Testis (tissue), 3 donors: ENCODE measurements around the gene DOCK7. TPM values are rescaled to one million over a fixed set of nuclear protein-coding genes. Genes with fewer than 3 reads are reported as not detected.

Experiments used
- DNase-seq: peaks from one replicate; pipeline ENCODE4 v3.0.0-alpha.2; 2019
- H3K27ac ChIP-seq, 2 donors: fragments of 200-600 bp; sonication (generic); one replicate each; pipeline ENCODE4 v1.5.1; 2019
- H3K27me3 ChIP-seq: fragments of 200-600 bp; sonication (generic); one replicate; pipeline ENCODE4 v1.5.1; 2019
- H3K36me3 ChIP-seq: fragments of 200-600 bp; sonication (generic); one replicate; pipeline ENCODE4 v1.5.1; 2017; ENCODE audit warnings: low read depth; ENCODE audit errors: missing control alignments
- H3K4me1 ChIP-seq: fragments of 200-600 bp; sonication (generic); one replicate; pipeline ENCODE4 v1.5.1; 2019
- H3K4me3 ChIP-seq, 2 donors: fragments of 200-600 bp; sonication (generic); one replicate each; pipeline ENCODE4 v1.5.1; 2017 to 2019
- H3K9me3 ChIP-seq: fragments of 200-600 bp; sonication (generic); one replicate; pipeline ENCODE4 v1.5.1; 2017
- POLR2A ChIP-seq: fragments of 450-650 bp; IDR thresholded peaks from one replicate; pipeline ENCODE4 v1.6.1; 2017; ENCODE audit warnings: antibody characterized with exemption, mild to moderate bottlenecking, moderate library complexity
- WGBS, 2 donors: methylation state at CpG; one replicate each; pipeline ENCODE4 v1.1.5; 2018; 5-methylcytosine and 5-hydroxymethylcytosine counted together
- intact Hi-C: fragments of 100-400 bp; cut with DNase I; formaldehyde crosslinking; loops from one replicate; pipeline ENCODE4 v1.15.1; 2023; ENCODE audit warnings: low total_unique reads
- polyA plus RNA-seq: library from polyadenylated mRNA; stranded (reverse); fragments of 350-450 nt; fragmentation: Illumina TruSeq; extraction: RNeasy Lipid Tissue Mini Kit (QIAGEN cat#74804); gene quantifications from one replicate; pipeline ENCODE4 v1.2.3, GENCODE V29; 2014; ENCODE audit warnings: low read depth, low replicate concordance; ENCODE audit not compliant: insufficient read depth
- total RNA-seq, 2 donors: library from RNA; depleted of rRNA; stranded (reverse); fragments of >200 nt; gene quantifications; one replicate each; pipeline ENCODE4 v1.2.3, GENCODE V29; 2016
- TF ChIP-seq, protein P1 (sequence below), 3 experiments: fragments of 450-650 bp in 2 of 3; fragments of 200-600 bp in 1 of 3; sonication (generic) in 1 of 3; IDR thresholded peaks; one replicate each; pipeline ENCODE4 v1.5.1; 2016 to 2019; ENCODE audit warnings: antibody characterized with exemption in 3 of 3, mild to moderate bottlenecking in 2 of 3, moderate library complexity in 1 of 3

Gene DOCK7
- total and polyA plus RNA-seq, 3 donors from 2014 or later = 42.2 to 122 (median 94.3) TPM

DNA sequence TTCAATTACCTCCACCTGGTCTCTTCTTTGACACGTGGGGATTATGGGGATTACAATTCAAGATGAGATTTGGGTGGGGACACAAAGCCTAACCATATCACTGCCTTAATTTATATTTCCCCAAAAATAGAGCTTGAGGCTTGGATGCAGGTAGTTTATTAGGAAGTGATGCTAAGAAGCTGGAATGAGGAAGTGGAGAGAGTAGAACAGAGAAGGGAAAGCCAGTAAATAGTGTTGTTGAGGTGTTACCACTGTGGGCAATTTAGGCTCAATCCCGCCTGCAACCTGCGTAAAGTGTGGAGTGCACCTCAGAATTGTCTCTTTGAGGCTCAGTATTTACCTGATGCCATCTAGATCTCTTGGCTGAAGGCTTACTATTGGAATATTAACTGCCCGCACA lies 4.9 kb upstream of the DOCK7 start:
- H3K36me3 ChIP-seq = no peaks in the 10 kb centered on the region
- no peaks in the 10 kb centered on the region for H3K9me3 ChIP-seq
- H3K27me3 ChIP-seq = no peaks in the 10 kb centered on the region
- H3K4me1 ChIP-seq = peaks cover 26% of the 10 kb centered on the region
- WGBS, 2 donors = 93 to 95% methylated on average over 4 of the region's 4 CpGs
- no peak for TF ChIP-seq POLR2A
- TF ChIP-seq, protein P1, sequence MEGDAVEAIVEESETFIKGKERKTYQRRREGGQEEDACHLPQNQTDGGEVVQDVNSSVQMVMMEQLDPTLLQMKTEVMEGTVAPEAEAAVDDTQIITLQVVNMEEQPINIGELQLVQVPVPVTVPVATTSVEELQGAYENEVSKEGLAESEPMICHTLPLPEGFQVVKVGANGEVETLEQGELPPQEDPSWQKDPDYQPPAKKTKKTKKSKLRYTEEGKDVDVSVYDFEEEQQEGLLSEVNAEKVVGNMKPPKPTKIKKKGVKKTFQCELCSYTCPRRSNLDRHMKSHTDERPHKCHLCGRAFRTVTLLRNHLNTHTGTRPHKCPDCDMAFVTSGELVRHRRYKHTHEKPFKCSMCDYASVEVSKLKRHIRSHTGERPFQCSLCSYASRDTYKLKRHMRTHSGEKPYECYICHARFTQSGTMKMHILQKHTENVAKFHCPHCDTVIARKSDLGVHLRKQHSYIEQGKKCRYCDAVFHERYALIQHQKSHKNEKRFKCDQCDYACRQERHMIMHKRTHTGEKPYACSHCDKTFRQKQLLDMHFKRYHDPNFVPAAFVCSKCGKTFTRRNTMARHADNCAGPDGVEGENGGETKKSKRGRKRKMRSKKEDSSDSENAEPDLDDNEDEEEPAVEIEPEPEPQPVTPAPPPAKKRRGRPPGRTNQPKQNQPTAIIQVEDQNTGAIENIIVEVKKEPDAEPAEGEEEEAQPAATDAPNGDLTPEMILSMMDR (IDR thresholded peaks at IDR 0.05) = no peak
- no peak for DNase-seq
- intact Hi-C loops = no loop called here
- no peak overlapping the region for H3K4me3 ChIP-seq
- H3K27ac ChIP-seq = no peak overlapping the region

DNA sequence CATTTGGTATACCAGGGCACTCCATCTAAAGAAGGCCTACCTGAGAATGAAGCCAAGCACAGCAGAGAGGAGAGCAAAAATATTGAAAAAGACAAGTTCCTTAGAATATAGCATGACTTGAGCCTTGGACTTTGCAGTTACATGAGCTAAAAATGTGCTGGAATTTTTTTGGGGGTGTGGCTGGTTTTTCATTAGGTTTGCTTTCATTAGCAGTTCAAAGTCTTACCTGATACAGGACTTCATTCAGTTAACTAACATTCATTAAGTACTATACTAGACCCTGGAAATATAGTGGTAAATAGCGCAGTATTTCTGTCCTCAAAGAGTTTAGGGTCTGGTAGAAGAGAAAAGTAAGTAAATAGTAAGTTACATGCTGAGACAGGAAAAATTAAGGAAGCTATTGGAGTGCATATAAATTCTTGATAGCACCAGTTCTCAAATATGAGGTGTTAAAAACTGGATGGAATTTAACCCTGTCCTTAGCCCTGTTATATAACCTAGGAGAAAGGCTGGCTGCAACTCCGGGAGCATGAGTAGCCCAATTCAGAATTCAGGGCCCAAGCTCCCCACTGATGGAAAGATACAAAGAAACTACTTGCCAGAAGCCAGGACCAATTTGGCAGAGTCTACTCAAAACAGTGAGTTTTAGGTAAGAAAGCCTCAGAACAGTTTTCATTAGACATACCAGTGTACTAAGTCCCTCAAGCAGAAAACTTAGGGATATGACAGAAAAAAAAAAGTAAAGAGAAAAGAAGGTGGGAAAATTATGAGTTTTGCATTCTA lies 3.1 kb upstream of the DOCK7 start:
- DNase-seq = no peak
- 60% methylated on average over 2 of the region's 2 CpGs for WGBS, 2 donors
- Histone ChIP-seq H3K4me3 (no peak overlapping the region), H3K27me3 (no peaks in the 10 kb centered on the region), H3K4me1 (peaks cover 32% of the 10 kb centered on the region), H3K27ac (peak overlapping the region in 1 of 2 donors; percentile 93), H3K36me3 (no peaks in the 10 kb centered on the region), H3K9me3 (no peaks in the 10 kb centered on the region)
- intact Hi-C loops = no loop called here
- TF ChIP-seq, protein P1 (IDR thresholded peaks at IDR 0.05) = no peak
- no peak for TF ChIP-seq POLR2A

DNA sequence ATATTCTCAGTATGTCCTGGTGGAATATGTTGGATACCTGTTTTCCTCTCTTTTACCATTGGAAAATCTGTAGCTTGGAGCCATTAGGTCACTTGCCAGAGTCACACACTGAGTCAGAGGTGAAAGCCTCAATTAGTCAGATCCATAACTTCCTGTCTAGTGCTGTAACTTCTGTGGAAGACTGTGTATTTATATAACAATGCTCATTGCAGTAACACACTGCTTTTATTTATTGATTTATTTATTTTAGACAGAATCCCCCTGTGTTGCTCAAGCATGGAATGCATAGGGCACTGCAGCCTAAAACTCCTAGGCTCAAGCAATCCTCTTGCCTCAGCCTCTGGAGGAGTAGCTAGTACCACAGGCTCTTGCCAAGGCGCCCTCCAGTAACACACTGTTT lies 1.3 kb upstream of the DOCK7 start:
- TF ChIP-seq, protein P1 (IDR thresholded peaks at IDR 0.05) = no peak
- no peak for TF ChIP-seq POLR2A
- peak overlapping the region; percentile 14 to 93 for H3K27ac ChIP-seq
- peaks cover 32% of the 10 kb centered on the region for H3K4me1 ChIP-seq
- intact Hi-C loops = no loop called here
- no peak for DNase-seq
- H3K27me3 ChIP-seq = no peaks in the 10 kb centered on the region
- no peak overlapping the region for H3K4me3 ChIP-seq
- no peaks in the 10 kb centered on the region for H3K36me3 ChIP-seq
- no peaks in the 10 kb centered on the region for H3K9me3 ChIP-seq
- WGBS, 2 donors = 45 to 57% methylated on average over 1 of the region's 1 CpG

DNA sequence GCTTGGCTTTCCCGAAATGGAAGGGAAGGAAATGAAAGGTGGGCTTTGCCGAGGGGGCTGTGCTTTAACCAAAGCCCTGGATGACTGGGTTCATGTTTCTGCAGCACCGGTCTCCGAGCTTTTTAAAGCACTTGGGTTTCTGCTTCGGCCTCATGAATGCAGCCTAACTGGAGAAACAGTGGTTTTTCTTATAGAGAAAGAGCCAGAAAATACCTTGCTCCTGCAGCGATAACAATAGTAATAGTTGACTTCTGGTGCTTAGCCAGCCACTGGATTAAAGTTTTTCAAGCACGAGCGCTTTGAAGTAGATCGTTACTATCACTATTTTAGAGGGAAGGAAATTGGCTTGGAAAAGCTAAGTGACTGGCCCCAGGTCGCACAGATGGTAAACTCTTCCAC lies 500 bp upstream of the DOCK7 start:
- H3K27ac ChIP-seq = peak overlapping the region; percentile 93 to 94
- H3K4me1 ChIP-seq = peaks cover 32% of the 10 kb centered on the region
- no peak for TF ChIP-seq POLR2A
- TF ChIP-seq, protein P1 (IDR thresholded peaks at IDR 0.05) = no peak
- no peak for DNase-seq
- no peaks in the 10 kb centered on the region for H3K36me3 ChIP-seq
- intact Hi-C loops = no loop called here
- H3K9me3 ChIP-seq = no peaks in the 10 kb centered on the region
- peak overlapping the region; percentile 93 to 96 for H3K4me3 ChIP-seq
- H3K27me3 ChIP-seq = no peaks in the 10 kb centered on the region
- WGBS, 2 donors = 0 to 1% methylated on average over 10 of the region's 10 CpGs
